HG03457 (cell line): Measurements from ENCODE around the gene ATP6AP1.

Source experiments
- ATAC-seq: cut with Tn5 transposase; IDR thresholded peaks from one replicate; pipeline ENCODE4 v1.9.1; 2021; ENCODE audit warnings: moderate number of reproducible peaks; ENCODE audit not compliant: unreplicated experiment

Gene ATP6AP1

GRCh38 chrX:154470434-154470833 is 42.0 kb downstream of the ATP6AP1 start:
- no peak for ATAC-seq

DNA sequence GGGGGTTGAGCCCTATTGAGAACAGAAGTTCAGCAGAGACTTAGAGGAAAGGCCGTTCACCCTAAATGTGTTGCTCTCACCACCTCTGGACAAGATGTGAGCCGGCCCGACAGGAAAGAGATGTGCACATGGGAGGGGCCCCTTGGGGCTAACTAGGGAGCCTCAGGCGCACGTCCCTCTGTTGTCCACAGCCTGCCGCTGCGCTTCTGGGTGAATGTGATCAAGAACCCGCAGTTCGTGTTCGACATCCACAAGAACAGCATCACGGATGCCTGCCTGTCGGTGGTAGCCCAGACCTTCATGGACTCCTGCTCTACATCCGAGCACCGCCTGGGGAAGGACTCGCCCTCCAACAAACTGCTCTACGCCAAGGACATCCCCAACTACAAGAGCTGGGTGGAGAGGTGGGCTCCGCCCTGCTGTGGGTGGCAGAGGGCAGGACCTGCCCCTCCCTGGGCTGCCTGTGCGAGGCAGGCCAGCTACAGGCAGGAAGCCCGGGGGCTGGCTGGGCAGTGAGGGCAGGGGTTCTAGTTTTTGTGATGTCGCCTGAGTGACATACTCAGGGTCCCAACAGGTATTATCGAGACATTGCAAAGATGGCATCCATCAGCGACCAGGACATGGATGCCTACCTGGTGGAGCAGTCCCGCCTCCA is 42.6 kb downstream of the ATP6AP1 start:
- no peak for ATAC-seq

- ATAC-seq, result no peak
Observed at GRCh38 chrX:154471839-154472684, 43.6 kb downstream of the ATP6AP1 start.

GRCh38 chrX:154472685-154473632 is 44.5 kb downstream of the ATP6AP1 start:
- no peak for ATAC-seq

DNA sequence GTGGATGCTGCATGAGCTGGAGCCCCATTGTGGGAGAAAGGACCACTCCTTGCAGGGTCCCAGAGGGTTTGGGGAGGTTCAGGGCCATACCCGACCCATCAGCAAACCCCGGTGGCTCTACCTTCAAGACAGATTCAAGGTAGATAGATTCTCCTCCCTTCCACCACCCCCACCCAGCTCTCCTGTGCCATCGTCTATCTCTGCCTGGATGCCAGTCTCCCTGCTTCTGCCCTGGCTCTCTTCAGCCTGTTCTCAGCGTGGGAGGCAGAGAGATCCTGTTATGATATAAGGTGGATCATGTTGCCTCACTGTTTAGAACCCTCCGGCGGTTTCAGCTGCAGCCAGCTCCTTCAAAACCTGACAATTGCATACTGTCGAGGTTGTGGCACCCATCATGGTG is 45.2 kb downstream of the ATP6AP1 start:
- ATAC-seq, result no peak

DNA sequence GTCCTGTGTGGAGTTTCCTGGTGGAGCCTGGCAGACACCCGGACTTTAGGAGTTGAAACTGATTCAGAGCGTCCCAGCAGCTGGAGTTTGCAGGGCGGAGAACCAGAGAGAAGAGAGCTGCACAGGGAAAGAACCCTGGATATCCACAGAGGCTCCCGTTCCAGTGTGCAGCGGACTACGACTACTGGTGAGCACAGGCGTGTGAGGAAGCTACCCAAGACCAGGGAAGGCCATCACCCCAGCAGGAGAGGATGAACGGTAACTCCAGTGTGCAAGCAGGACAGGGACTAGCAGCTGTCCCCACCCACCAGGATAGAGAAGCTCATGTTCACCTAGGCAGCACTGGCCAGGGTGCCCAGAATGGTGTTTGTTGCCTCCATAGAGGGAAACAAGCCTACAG is 48.3 kb downstream of the ATP6AP1 start:
- ATAC-seq, result no peak

GRCh38 chrX:154477891-154478477 is 49.5 kb downstream of the ATP6AP1 start:
- no peak for ATAC-seq

DNA sequence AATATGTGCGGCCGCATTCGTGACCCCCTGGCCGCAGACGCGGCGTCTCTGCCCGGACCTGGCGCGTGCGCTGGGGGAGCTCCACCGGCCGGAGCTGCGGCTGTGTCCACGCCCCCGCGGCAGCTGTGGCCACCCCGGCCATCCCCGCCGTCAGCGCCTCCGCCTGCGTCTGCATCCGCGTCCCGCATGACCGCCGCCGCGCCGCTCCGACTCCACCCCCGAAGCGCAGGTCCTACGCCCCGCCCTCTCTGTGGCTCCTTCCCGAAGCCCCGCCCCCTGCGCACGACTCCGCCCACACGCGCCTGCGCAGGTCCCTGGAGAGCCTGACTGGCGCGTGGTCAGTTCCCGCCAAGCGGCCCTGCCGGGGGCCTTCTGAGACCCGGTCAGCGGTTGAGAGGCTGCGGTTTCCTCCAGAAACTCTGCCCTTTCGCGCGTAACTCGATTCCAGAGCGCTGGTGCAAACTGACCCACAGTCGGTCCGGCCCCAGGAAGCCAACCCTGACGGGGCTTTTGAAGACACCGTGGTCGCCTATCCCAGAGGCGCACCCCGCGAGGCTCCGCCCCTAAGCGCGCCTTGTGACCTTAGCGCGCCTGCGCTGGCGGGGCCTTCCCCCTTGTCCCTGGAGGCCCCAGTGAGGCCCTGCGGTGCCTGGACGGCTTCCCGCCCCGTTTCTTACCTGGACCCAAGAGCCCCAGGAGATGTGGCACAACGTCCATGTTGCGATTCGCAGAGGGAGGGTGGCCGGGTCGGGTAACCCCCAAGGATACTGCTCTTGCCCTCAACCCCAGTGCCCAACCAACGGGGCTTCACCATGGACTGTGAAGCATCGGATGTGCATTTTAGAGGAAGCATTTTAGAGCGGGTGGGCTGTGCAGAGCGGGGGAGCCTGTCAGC is 50.5 kb downstream of the ATP6AP1 start, which contains the start of gene LAGE3:
LAGE3 (minus strand) TSS at position 554 of the 895 bp plus-strand sequence; CDS start at position 188, 366 bp downstream.
- peak; percentile 69 for ATAC-seq

DNA sequence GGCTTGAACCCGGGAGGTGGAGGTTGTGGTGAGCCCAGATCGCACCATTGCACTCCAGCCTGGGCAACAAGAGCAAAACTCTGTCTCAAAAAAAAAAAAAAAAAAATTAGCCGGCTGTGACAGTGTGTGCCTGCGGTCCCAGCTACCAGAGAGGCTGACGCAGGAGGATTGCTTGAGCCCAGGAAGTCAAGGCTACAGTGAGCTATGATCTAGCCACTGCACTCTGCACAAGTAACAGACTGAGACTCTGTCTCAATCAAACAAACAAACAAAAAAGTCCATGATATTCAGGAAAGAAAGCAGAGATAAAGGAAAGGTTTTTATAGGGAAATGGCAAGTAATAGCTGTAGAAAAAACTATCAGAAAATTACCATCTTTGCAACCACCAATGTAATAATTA is 52.7 kb downstream of the ATP6AP1 start:
- ATAC-seq, result no peak

- no peak for ATAC-seq
Observed at GRCh38 chrX:154481911-154482601, 53.6 kb downstream of the ATP6AP1 start.

- no peak for ATAC-seq
Observed at GRCh38 chrX:154482786-154483185, 54.3 kb downstream of the ATP6AP1 start.

- no peak for ATAC-seq
Observed at GRCh38 chrX:154483325-154483724, 54.8 kb downstream of the ATP6AP1 start.

DNA sequence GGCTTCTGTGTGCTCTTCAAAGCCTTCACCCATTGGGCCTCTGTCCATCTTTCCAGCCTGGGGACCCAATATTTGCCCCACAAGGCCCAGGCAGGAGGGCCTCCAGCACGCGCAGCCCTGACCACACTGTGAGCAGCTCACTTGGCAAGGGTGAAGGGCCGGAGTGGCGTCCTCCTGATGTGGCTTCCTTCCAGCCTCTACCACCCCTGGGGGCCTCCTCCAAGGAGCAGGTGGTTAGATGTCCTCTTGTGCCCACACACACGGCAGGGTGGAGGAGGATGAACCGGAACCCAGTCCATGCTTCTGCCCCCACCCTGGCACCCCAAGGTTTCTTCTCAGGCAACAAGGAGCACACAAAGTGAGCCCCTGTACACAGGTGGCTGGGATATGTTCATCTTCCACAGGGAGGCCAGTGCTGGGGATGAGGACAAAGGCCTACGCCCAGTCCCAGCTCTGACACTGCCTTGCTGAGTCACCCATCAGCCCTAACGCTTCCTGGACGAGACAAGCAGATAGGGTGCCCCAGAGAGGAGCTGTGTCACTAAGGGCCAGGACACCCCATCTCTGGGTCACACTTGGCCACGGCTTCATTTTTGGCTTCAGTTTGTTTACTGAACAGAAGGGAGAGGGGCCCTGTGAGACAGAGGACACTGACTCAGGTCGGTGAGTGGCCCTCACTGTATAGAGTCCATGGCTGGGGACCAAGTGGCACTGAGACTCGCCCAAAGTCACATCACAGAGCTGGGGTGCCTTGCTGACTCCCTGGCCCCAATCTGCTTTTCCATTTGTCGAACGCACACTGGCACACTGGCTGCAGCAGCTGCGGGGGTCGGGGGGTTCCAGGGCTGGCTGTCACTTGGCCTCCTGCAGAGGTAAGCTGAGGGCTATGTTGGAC is 56.0 kb downstream of the ATP6AP1 start:
- ATAC-seq, result no peak

- ATAC-seq, result no peak
Observed at GRCh38 chrX:154485150-154486051, 56.9 kb downstream of the ATP6AP1 start.

- ATAC-seq, result no peak
Observed at GRCh38 chrX:154486052-154486395, 57.5 kb downstream of the ATP6AP1 start.
